OCI-LY3 (cell line): Measurements from ENCODE around the gene MAP3K15.

Source experiments
- CTCF ChIP-seq: fragments of 200-600, 300-600 bp; sonication (generic); IDR thresholded peaks from 2 replicates; pipeline ENCODE4 v1.5.1; 2014; ENCODE audit warnings: antibody characterized with exemption, low read length, low read depth
- EZH2phosphoT487 ChIP-seq: fragments of 200-600 bp; shearing (Covaris generic); IDR thresholded peaks from 2 replicates; pipeline ENCODE4 v1.6.1; 2018; ENCODE audit warnings: antibody characterized with exemption, mixed run types, low read depth

DNA sequence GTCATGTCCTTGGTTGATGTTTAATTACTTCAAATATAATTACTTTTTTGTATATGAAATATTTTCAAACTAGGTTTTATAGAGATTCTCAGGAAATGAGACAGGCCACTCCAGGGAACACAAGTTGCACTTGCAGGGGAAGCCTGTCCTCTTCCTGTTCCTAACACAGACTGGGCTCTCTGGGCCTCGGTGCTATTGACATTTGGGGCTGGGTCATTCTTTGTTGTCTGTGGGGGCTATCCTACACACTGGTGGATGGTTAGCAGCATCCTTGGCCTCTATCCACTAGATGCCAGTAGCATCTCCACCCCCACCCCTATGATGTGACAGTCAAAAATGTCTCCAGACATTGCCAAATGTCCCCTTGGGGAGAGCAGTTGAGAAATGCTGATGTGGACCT lies 49.3 kb upstream of the MAP3K15 start:
- TF ChIP-seq CTCF (no peak), EZH2phosphoT487 (no peak)
